Measurements from ENCODE around the gene HLA-B. TPM values are rescaled to one million over a fixed set of nuclear protein-coding genes. Genes with fewer than 3 reads are reported as not detected.
"Not testable (repeated sequence)": the region's sequence is repeated elsewhere in the genome, so short reads cannot be mapped to it uniquely, and the experiment has no call there.

Gene HLA-B
- polyA plus RNA-seq, 3 donors: 5,055 to 6,999 (median 6,126) TPM

DNA sequence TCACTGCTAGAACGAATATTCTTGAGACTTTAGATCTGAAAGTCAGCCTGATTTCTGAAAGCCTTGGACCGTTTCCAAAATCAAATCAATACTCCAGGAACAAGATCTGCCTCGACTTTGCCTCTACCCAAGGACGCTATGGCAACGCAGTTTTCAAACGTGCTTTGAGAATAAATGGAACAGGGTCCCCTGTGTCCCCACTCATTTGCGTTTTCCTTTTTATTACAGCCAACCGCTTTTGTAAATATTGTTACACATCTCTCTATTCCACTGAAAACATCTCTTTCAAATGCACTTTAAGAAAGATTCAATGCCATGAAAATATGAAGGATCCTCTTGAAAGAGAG, 40.1 kb upstream of the HLA-B start:
- DNase-seq; H3K4me3 Mint-ChIP-seq; H3K4me2 ChIP-seq (replicated peaks; ENCODE audit: extremely low read depth, low read length, poor library complexity, severe bottlenecking); H3K27me3 ChIP-seq (ENCODE audit: control insufficient read depth in 2 of 2, insufficient read depth in 2 of 2, low read length in 2 of 2); H3K27ac Mint-ChIP-seq; H3K9me3 ChIP-seq (replicated peaks in 1 of 2; ENCODE audit: control insufficient read depth in 1 of 2, insufficient read depth in 1 of 2, low read length in 2 of 2); H3K4me3 ChIP-seq (replicated peaks in 1 of 3; ENCODE audit: low read depth in 2 of 3, low read length in 3 of 3); H2AFZ ChIP-seq (ENCODE audit: insufficient read depth, low read depth, low read length, poor library complexity, severe bottlenecking); H3K9ac ChIP-seq (ENCODE audit: insufficient read depth, low read length, poor library complexity, severe bottlenecking); H3K27me3 Mint-ChIP-seq (ENCODE audit: low read depth in 3 of 3); H4K20me1 ChIP-seq (ENCODE audit: insufficient read depth, low read length); H3K27ac ChIP-seq (ENCODE audit: low read depth in 1 of 2, low read length in 2 of 2); H3K9me3 Mint-ChIP-seq: not testable (repeated sequence)
- intact Hi-C loops (cut with micrococcal nuclease): loop anchor here in 1 of 2 donors (2.0 kb wide), 1 partner anchor 44 kb away; no protein-coding TSS in a partner anchor
- H3K36me3 Mint-ChIP-seq: peaks cover 18 to 28% of the 10 kb centered on the region in 2 donors
- Histone ChIP-seq H3K4me1 (ENCODE audit: control insufficient read depth in 1 of 2, insufficient read depth in 2 of 2, low read length in 2 of 2) (peaks cover 25 to 35% of the 10 kb centered on the region in 2 donors), H3K79me2 (ENCODE audit: insufficient read depth, low read length) (peaks cover 47% of the 10 kb centered on the region), H3K36me3 (replicated peaks in 1 of 2; ENCODE audit: control insufficient read depth in 1 of 2, insufficient read depth in 2 of 2, low read length in 2 of 2) (peaks cover 13 to 17% of the 10 kb centered on the region in 2 donors)
- 28% methylated on average over 6 of the region's 8 CpGs for WGBS (ENCODE audit: insufficient coverage)
- peaks cover 39% of the 10 kb centered on the region for H3K4me1 Mint-ChIP-seq
- TF ChIP-seq, protein P1, sequence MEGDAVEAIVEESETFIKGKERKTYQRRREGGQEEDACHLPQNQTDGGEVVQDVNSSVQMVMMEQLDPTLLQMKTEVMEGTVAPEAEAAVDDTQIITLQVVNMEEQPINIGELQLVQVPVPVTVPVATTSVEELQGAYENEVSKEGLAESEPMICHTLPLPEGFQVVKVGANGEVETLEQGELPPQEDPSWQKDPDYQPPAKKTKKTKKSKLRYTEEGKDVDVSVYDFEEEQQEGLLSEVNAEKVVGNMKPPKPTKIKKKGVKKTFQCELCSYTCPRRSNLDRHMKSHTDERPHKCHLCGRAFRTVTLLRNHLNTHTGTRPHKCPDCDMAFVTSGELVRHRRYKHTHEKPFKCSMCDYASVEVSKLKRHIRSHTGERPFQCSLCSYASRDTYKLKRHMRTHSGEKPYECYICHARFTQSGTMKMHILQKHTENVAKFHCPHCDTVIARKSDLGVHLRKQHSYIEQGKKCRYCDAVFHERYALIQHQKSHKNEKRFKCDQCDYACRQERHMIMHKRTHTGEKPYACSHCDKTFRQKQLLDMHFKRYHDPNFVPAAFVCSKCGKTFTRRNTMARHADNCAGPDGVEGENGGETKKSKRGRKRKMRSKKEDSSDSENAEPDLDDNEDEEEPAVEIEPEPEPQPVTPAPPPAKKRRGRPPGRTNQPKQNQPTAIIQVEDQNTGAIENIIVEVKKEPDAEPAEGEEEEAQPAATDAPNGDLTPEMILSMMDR (IDR thresholded peaks at IDR 0.05): peak; percentile 63

DNA sequence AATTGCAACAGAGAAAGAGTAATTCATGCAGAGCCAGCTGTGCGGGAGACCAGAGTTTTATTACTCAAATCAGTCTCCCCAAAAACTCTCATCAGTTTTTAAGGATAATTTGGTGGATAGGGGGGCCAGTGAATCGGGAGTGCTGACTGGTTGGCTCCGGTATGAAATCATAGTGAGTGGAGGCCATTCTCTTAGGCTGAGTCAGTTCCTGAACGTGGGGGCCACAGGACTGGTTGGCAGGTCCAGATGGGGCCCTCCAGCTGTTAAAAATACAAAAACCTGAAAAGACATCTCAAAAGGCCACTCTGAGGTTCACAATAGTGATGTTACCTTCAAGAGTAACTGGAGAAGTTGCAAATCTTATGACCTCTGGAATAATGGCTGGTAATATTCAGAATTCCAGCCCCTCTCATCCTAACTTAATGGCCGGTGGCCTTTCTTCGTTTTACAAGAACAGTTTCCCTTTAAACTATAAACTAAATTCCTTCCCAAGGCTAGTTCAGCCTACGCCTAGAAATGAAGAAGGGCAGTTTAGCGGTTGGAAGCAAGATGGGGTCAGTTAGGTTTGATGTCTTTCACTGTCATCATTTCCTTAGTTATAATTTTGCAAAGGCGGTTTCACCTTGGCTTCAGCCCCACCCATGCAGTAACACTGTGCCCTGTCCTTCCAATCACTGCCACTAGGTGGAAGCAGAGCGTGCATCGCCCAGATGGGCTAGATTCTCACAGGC, 39.6 kb upstream of the HLA-B start:
- Mint-ChIP-seq H3K27me3 (ENCODE audit: low read depth in 3 of 3) (peaks cover 0 to 3% (median 2%) of the 10 kb centered on the region in 3 donors), H3K9me3 (no peaks in the 10 kb centered on the region), H3K4me3 (no peak overlapping the region), H3K36me3 (peaks cover 18 to 28% of the 10 kb centered on the region in 2 donors), H3K27ac (peak overlapping the region in 3 of 7 donors; percentile 46 to 59 (median 52)), H3K4me1 (peaks cover 33% of the 10 kb centered on the region)
- TF ChIP-seq, protein P1 (IDR thresholded peaks at IDR 0.05): peak; percentile 89
- no peak overlapping the region for H3K27ac ChIP-seq (ENCODE audit: low read depth in 1 of 2, low read length in 2 of 2)
- no peak overlapping the region for H2AFZ ChIP-seq (ENCODE audit: insufficient read depth, low read depth, low read length, poor library complexity, severe bottlenecking)
- no peak overlapping the region for H3K4me3 ChIP-seq (replicated peaks in 1 of 3; ENCODE audit: low read depth in 2 of 3, low read length in 3 of 3)
- H3K4me1 ChIP-seq (ENCODE audit: control insufficient read depth in 1 of 2, insufficient read depth in 2 of 2, low read length in 2 of 2): peaks cover 20 to 30% of the 10 kb centered on the region in 2 donors
- 0% methylated on average over 2 of the region's 11 CpGs for WGBS (ENCODE audit: insufficient coverage)
- H3K27me3 ChIP-seq (ENCODE audit: control insufficient read depth in 2 of 2, insufficient read depth in 2 of 2, low read length in 2 of 2): no peaks in the 10 kb centered on the region
- H4K20me1 ChIP-seq (ENCODE audit: insufficient read depth, low read length): no peaks in the 10 kb centered on the region
- H3K4me2 ChIP-seq (replicated peaks; ENCODE audit: extremely low read depth, low read length, poor library complexity, severe bottlenecking): no peak overlapping the region
- H3K9ac ChIP-seq (ENCODE audit: insufficient read depth, low read length, poor library complexity, severe bottlenecking): no peak overlapping the region
- intact Hi-C loops (cut with micrococcal nuclease): loop anchor here in 1 of 2 donors (2.0 kb wide), 1 partner anchor 44 kb away; no protein-coding TSS in a partner anchor
- peaks cover 42% of the 10 kb centered on the region for H3K79me2 ChIP-seq (ENCODE audit: insufficient read depth, low read length)
- no peaks in the 10 kb centered on the region for H3K9me3 ChIP-seq (replicated peaks in 1 of 2; ENCODE audit: control insufficient read depth in 1 of 2, insufficient read depth in 1 of 2, low read length in 2 of 2)
- peak; percentile 57 to 76 (median 68) for DNase-seq
- H3K36me3 ChIP-seq (replicated peaks in 1 of 2; ENCODE audit: control insufficient read depth in 1 of 2, insufficient read depth in 2 of 2, low read length in 2 of 2): peaks cover 13 to 17% of the 10 kb centered on the region in 2 donors
